Omental fat pad (tissue), 4 donors: Measurements from ENCODE around the gene MILR1. TPM values are rescaled to one million over a fixed set of nuclear protein-coding genes. Genes with fewer than 3 reads are reported as not detected.
"Not testable (repeated sequence)": the region's sequence is repeated elsewhere in the genome, so short reads cannot be mapped to it uniquely, and the experiment has no call there.

Experiments used
- ATAC-seq: fragments of 150-250 bp; one replicate; pipeline ENCODE4 v1.9.1; 2016; ENCODE audit warnings: mild to moderate bottlenecking, moderate library complexity; ENCODE audit not compliant: low FRiP score
- DNase-seq: peaks from one replicate; pipeline ENCODE4 v3.0.0-alpha.2; 2019; ENCODE audit warnings: low spot score
- CTCF ChIP-seq, 3 donors: fragments of 450-650 bp; IDR thresholded peaks; one replicate each; pipeline ENCODE4 v1.5.1; 2016 to 2017; ENCODE audit warnings: antibody characterized with exemption in 3 of 3, mild to moderate bottlenecking in 3 of 3, moderate library complexity in 2 of 3
- total RNA-seq, 4 donors: library from RNA; depleted of rRNA; stranded (reverse); fragments of >200 nt; gene quantifications; one replicate each; pipeline ENCODE4 v1.1.0, GENCODE V29; 2016

Gene MILR1
- total RNA-seq, 4 donors from 2014 or later: 7.1 to 25.1 (median 18.2) TPM

- no peak for DNase-seq
- ATAC-seq: no peak
- TF ChIP-seq CTCF (IDR thresholded peaks at IDR 0.05): no peak
Observed at GRCh38 chr17:64428406-64428805, 20.5 kb upstream of the MILR1 start.

GRCh38 chr17:64430036-64430435 is 18.9 kb upstream of the MILR1 start:
- not testable (repeated sequence) for ATAC-seq, DNase-seq

- no peak for TF ChIP-seq CTCF (IDR thresholded peaks at IDR 0.05)
- ATAC-seq (no peak), DNase-seq (no peak)
Observed at GRCh38 chr17:64431534-64431933, 17.4 kb upstream of the MILR1 start.

- no peak for TF ChIP-seq CTCF (IDR thresholded peaks at IDR 0.05)
- no peak for ATAC-seq
Observed at GRCh38 chr17:64437944-64438525, 10.9 kb upstream of the MILR1 start.

GRCh38 chr17:64439521-64439920 is 9.4 kb upstream of the MILR1 start:
- not testable (repeated sequence) for DNase-seq, ATAC-seq

More at GRCh38 chr17:64437944-64438525, 10.9 kb upstream of the MILR1 start:
- no peak for DNase-seq

- ATAC-seq: no peak
- DNase-seq: no peak
- no peak for TF ChIP-seq CTCF (IDR thresholded peaks at IDR 0.05)
Observed at GRCh38 chr17:64439956-64440355, 9.0 kb upstream of the MILR1 start.

GRCh38 chr17:64441772-64442540 is 7.0 kb upstream of the MILR1 start:
- ATAC-seq: no peak
- no peak for DNase-seq
- no peak for TF ChIP-seq CTCF (IDR thresholded peaks at IDR 0.05)

GRCh38 chr17:64442541-64442971 is 6.4 kb upstream of the MILR1 start:
- ATAC-seq: no peak
- no peak for TF ChIP-seq CTCF (IDR thresholded peaks at IDR 0.05)

More at GRCh38 chr17:64442541-64442971, 6.4 kb upstream of the MILR1 start:
- DNase-seq: no peak
